GM13977 (cell line): ENCODE data around the gene HOOK2.
"Not testable (repeated sequence)": the region's sequence is repeated elsewhere in the genome, so short reads cannot be mapped to it uniquely, and the experiment has no call there.

ENCODE experiments used
- DNase-seq: peaks from one replicate; pipeline ENCODE4 v3.0.0; 2012; ENCODE audit warnings: low spot score
- CTCF ChIP-seq: IDR thresholded peaks from 2 replicates; pipeline ENCODE4 v1.5.1; 2012; ENCODE audit warnings: mild to moderate bottlenecking, control low read depth; ENCODE audit not compliant: insufficient read depth; ENCODE audit errors: extremely low read depth, missing control alignments
- in situ Hi-C: fragments of 300-500 bp; cut with MboI; formaldehyde crosslinking; loops from one replicate; pipeline ENCODE4 v1.12.0; 2022; ENCODE audit warnings: low sequenced_read_pairs, low pct_unique_long_range_greater_than_20kb, mixed read lengths, inconsistent platforms; ENCODE audit not compliant: unreplicated experiment

HOOK2 gene

DNA sequence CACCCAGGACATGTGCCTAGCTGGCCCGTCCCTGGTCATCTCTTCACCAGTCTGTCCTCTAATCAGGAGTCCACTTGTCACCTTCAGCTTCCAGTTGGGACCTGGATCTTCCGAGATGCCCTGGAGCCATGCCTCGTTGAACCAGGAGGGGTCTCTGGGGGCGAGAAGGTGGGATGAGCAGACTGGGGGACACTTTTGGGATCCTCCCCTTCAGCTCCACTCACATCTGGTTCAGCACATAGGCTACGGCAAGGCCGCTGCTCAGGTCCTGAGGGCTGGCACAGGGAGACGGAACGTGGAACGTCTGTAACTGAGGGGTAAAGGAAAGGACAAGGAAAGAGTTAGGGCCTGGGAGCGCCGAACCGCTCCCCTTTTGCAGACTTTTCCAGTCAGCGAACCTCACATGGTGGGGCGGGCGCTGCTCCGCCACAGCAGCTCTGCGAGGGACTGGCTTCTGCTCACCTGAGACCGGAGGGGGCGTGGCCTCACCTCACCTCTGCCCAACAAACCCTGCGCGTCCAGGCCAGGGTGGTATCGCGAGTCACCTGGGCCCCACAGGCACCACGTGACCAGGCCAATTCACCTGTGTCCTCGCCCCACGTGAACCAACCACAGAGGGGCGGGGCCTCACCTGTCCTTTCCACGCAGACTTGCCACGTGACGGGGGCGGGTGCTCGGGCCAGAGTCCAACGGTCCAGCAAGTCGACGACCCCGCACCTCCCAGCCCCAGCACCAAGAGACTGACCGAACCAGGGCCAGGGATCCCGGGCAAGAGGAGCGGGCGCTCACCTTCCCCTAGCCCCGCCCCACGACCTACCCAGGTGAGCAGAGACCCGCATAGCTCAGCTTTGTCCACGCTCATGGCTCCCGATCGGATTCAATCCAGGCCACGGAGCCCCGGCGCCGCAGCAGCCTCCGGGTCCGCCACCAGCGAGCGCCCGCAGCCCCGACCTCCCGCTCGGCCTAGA, at the start of gene HOOK2:
HOOK2 (minus strand) TSS at position 965 of the 968 bp plus-strand sequence; CDS start at position 862, 103 bp downstream.
- DNase-seq, result no peak
- in situ Hi-C loops, result no loop called here
- no peak for TF ChIP-seq CTCF

DNA sequence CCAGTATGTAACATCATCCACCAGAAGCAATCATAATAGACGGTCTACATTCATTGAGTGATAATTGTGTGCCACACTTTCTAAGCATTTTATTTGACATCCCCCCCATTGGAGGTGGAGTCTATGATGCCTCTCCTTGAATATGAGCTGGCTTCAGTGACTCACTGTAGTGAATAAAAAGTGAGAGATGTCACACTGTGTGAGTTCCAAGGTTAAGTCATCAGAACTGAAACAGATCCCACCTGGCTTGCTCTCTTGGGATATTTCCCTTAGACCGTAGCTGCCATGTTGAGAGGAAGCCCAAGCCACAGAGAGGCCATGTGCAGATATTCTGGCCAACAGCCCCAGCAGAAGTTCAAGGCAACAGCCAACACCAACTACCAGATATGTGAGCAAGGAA, 46.4 kb upstream of the HOOK2 start:
- TF ChIP-seq CTCF, result no peak
- DNase-seq, result no peak
- in situ Hi-C loops, result no loop called here

GRCh38 chr19:12817810-12818209, 42.5 kb upstream of the HOOK2 start:
- DNase-seq, in situ Hi-C loops: not testable (repeated sequence)

- in situ Hi-C loops, DNase-seq: not testable (repeated sequence)
Observed at GRCh38 chr19:12817188-12817587, 41.8 kb upstream of the HOOK2 start.

- DNase-seq, result no peak
- in situ Hi-C loops, result no loop called here
- no peak for TF ChIP-seq CTCF
Observed at GRCh38 chr19:12815088-12815487, 39.7 kb upstream of the HOOK2 start.

DNA sequence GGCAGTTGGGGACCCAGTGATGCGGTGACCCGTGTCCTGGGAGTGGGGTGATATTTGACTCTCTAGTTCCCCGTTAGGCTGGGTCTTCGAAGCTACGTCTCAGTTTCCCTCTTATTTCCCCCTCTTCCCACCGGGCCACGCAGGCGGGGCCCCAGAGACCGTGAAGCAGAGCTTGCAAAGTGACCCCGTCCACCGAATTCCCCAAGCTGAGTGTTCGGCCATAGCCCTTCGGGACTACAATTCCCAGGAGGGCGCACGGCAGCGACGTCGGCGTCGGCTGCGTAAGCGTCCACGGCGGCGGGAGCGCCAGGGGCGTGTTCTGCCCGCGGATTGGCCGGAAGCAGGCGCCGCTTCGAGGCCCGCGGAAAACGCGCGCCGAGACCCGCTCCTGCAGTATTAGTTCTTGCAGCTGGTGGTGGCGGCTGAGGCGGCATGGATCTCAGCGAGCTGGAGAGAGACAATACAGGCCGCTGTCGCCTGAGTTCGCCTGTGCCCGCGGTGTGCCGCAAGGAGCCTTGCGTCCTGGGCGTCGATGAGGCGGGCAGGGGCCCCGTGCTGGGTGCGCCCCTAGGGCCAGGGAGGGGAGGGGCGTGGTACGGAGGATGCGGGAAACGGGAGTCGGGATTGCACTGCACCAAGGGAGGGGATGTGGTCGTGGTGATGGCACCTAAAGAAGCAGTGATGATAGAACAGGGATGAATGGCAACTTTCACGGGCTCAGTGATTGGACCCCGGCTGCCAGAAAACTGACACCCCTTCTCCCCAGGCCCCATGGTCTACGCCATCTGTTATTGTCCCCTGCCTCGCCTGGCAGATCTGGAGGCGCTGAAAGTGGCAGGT, 31.1 kb upstream of the HOOK2 start, which contains the start of gene RNASEH2A:
RNASEH2A (plus strand) TSS at position 343 of the 840 bp plus-strand sequence; CDS start at position 433, 90 bp downstream.
- in situ Hi-C loops, result no loop called here
- TF ChIP-seq CTCF, result no peak
- DNase-seq, result peak; percentile 98

GRCh38 chr19:12804051-12804450, 28.7 kb upstream of the HOOK2 start:
- in situ Hi-C loops, result no loop called here
- no peak for DNase-seq
- no peak for TF ChIP-seq CTCF
